H1 (cell line): ENCODE data around the gene GALR2. TPM values are rescaled to one million over a fixed set of nuclear protein-coding genes. Genes with fewer than 3 reads are reported as not detected.

Experiments used
- CTCF ChIA-PET: fragments of 300-600 bp; sonication (Branson Sonifier 250); formaldehyde crosslinking; loops from one replicate; lab custom pipeline; 2021; ENCODE audit not compliant: partially characterized antibody; lab: Charles Lee
- POLR2A ChIA-PET: fragments of 300-600 bp; sonication (Branson Sonifier 250); formaldehyde crosslinking; loops from one replicate; lab custom pipeline; 2021; ENCODE audit warnings: inconsistent platforms; ENCODE audit not compliant: partially characterized antibody; lab: Charles Lee
- DNase-seq, 2 experiments: peaks; one replicate each; pipeline versions ENCODE4 v3.0.0 to v3.0.0-alpha.2; 2010 to 2022; ENCODE audit warnings: low spot score in 2 of 2, low read depth in 1 of 2, mixed read lengths in 1 of 2
- FAIRE-seq: peaks from 2 replicates; lab custom pipeline; 2011; peaks lifted over from hg19 to GRCh38; lab: Jason Lieb, UNC
- H2AFZ ChIP-seq: 2 replicates; pipeline ENCODE4 v1.8.1; 2012; ENCODE audit warnings: low read length, inconsistent platforms
- H2AK5ac ChIP-seq: 2 replicates; pipeline ENCODE4 v1.6.1; 2013; ENCODE audit warnings: low read depth, low read length
- H2BK120ac ChIP-seq: replicated peaks from 2 replicates; pipeline ENCODE3; 2013; ENCODE audit warnings: low read depth, low read length, inconsistent platforms
- H2BK12ac ChIP-seq: 2 replicates; pipeline ENCODE4 v1.6.1; 2013; ENCODE audit warnings: low read depth, low read length
- H2BK15ac ChIP-seq: 2 replicates; pipeline ENCODE4 v1.6.1; 2013; ENCODE audit warnings: low read length
- H2BK20ac ChIP-seq: 2 replicates; pipeline ENCODE4 v1.6.1; 2013; ENCODE audit warnings: low read length
- H2BK5ac ChIP-seq: 2 replicates; pipeline ENCODE4 v1.6.1; 2013; ENCODE audit warnings: low read depth, low read length
- H3K14ac ChIP-seq: 2 replicates; pipeline ENCODE4 v1.6.1; 2013; ENCODE audit warnings: inconsistent platforms; ENCODE audit not compliant: insufficient read length
- H3K18ac ChIP-seq: 2 replicates; pipeline ENCODE4 v1.6.1; 2013; ENCODE audit warnings: low read length; ENCODE audit errors: extremely low read depth
- H3K23ac ChIP-seq: 2 replicates; pipeline ENCODE4 v1.6.1; 2013; ENCODE audit warnings: inconsistent platforms; ENCODE audit not compliant: insufficient read length
- H3K23me2 ChIP-seq: 2 replicates; pipeline ENCODE4 v1.6.1; 2013; ENCODE audit warnings: low read depth, low read length
- H3K27ac ChIP-seq: 2 replicates; pipeline ENCODE4 v1.6.1; 2011; ENCODE audit warnings: low read depth, low read length, inconsistent platforms
- H3K27me3 ChIP-seq, 4 experiments: replicated peaks in 1 of 4; 1 replicate in 1 of 4; 2 replicates in 3 of 4; pipeline versions ENCODE4 v1.6.1 to v1.8.1; 2011 to 2013; ENCODE audit warnings: low read length in 3 of 4, mild to moderate bottlenecking in 3 of 4, inconsistent platforms in 2 of 4, mixed read lengths in 2 of 4, moderate library complexity in 1 of 4; ENCODE audit not compliant: control insufficient read depth in 3 of 4, insufficient read depth in 3 of 4; ENCODE audit errors: extremely low read depth in 1 of 4
- H3K36me3 ChIP-seq, 4 experiments: 2 replicates each; pipeline versions ENCODE4 v1.6.1 to v1.8.1; 2011 to 2013; ENCODE audit warnings: mild to moderate bottlenecking in 4 of 4, low read length in 3 of 4, moderate library complexity in 2 of 4, control low read depth in 1 of 4, inconsistent platforms in 1 of 4; ENCODE audit not compliant: insufficient read depth in 4 of 4, control insufficient read depth in 2 of 4
- H3K4ac ChIP-seq: replicated peaks from 2 replicates; pipeline ENCODE3; 2013; ENCODE audit warnings: low read length, low read depth, mixed read lengths, inconsistent platforms; ENCODE audit not compliant: insufficient read length
- H3K4me1 ChIP-seq, 4 experiments: replicated peaks in 1 of 4; 1 replicate in 1 of 4; 2 replicates in 3 of 4; pipeline versions ENCODE4 v1.6.1 to v1.8.1; 2011 to 2013; ENCODE audit warnings: low read length in 3 of 4, inconsistent platforms in 2 of 4, mixed read lengths in 1 of 4; ENCODE audit not compliant: insufficient read depth in 4 of 4, control insufficient read depth in 3 of 4
- H3K4me2 ChIP-seq, 2 experiments: 2 replicates each; pipeline versions ENCODE4 v1.6.1 to v1.8.1; 2011 to 2013; ENCODE audit warnings: low read depth in 2 of 2, low read length in 2 of 2, control low read depth in 1 of 2, inconsistent platforms in 1 of 2, mild to moderate bottlenecking in 1 of 2; ENCODE audit not compliant: insufficient read depth in 1 of 2
- H3K4me3 ChIP-seq, 4 experiments: fragments of 200-600, 300-600 bp in 1 of 4; sonication (generic), shearing (Covaris generic), sonication (Bioruptor Twin) in 1 of 4; 2 replicates each; pipeline versions ENCODE4 v1.5.1 to v1.8.1; 2011 to 2016; ENCODE audit warnings: low read length in 4 of 4, low read depth in 3 of 4, control low read depth in 2 of 4, inconsistent platforms in 2 of 4, mild to moderate bottlenecking in 2 of 4, mixed read lengths in 1 of 4, moderate library complexity in 1 of 4; ENCODE audit not compliant: insufficient read depth in 2 of 4; ENCODE audit errors: extremely low read depth in 1 of 4
- H3K56ac ChIP-seq: replicated peaks from 2 replicates; pipeline ENCODE3; 2013; ENCODE audit warnings: low read depth, mild to moderate bottlenecking, mixed read lengths, low read length, inconsistent platforms; ENCODE audit not compliant: insufficient read length
- H3K79me1 ChIP-seq: 2 replicates; pipeline ENCODE4 v1.6.1; 2013; ENCODE audit warnings: low read depth, low read length, control low read depth
- H3K79me2 ChIP-seq, 2 experiments: 2 replicates each; pipeline versions ENCODE4 v1.6.1 to v1.8.1; 2012 to 2013; ENCODE audit warnings: low read length in 2 of 2, mild to moderate bottlenecking in 2 of 2, inconsistent platforms in 1 of 2; ENCODE audit not compliant: insufficient read depth in 2 of 2, control insufficient read depth in 1 of 2
- H3K9ac ChIP-seq, 4 experiments: replicated peaks in 1 of 4; 1 replicate in 1 of 4; 2 replicates in 3 of 4; pipeline versions ENCODE4 v1.6.1 to v1.8.1; 2011 to 2013; ENCODE audit warnings: low read depth in 3 of 4, low read length in 3 of 4, control low read depth in 2 of 4, mild to moderate bottlenecking in 2 of 4, moderate library complexity in 2 of 4, inconsistent platforms in 1 of 4; ENCODE audit errors: extremely low read depth in 1 of 4
- H3K9me3 ChIP-seq, 2 experiments: 2 replicates each; pipeline versions ENCODE4 v1.6.1 to v1.8.1; 2012 to 2013; ENCODE audit warnings: mild to moderate bottlenecking in 2 of 2, moderate library complexity in 2 of 2, control low read depth in 1 of 2, inconsistent platforms in 1 of 2, low read depth in 1 of 2, low read length in 1 of 2, mixed read lengths in 1 of 2; ENCODE audit not compliant: insufficient read depth in 2 of 2
- H4K20me1 ChIP-seq, 2 experiments: replicated peaks in 1 of 2; 2 replicates each; pipeline versions ENCODE3 to v1.8.1; 2011 to 2013; ENCODE audit warnings: inconsistent platforms in 2 of 2, low read length in 2 of 2, mild to moderate bottlenecking in 1 of 2; ENCODE audit not compliant: insufficient read depth in 2 of 2, control insufficient read depth in 1 of 2
- H4K5ac ChIP-seq: 2 replicates; pipeline ENCODE4 v1.6.1; 2013; ENCODE audit warnings: low read length, low read depth, mixed read lengths, inconsistent platforms; ENCODE audit not compliant: insufficient read length
- H4K8ac ChIP-seq: 2 replicates; pipeline ENCODE4 v1.8.0; 2013; ENCODE audit warnings: mild to moderate bottlenecking, moderate library complexity, low read length, inconsistent platforms; ENCODE audit not compliant: insufficient read depth; ENCODE audit errors: extremely low read depth
- H4K91ac ChIP-seq: replicated peaks from 2 replicates; pipeline ENCODE3; 2013; ENCODE audit warnings: low read length, mixed read lengths, inconsistent platforms; ENCODE audit not compliant: insufficient read length
- CBX5 ChIP-seq: fragments of 300-800, 300-1000 bp; sonication (generic); IDR thresholded peaks from 2 replicates; pipeline ENCODE4 v1.7.1; 2016; ENCODE audit warnings: antibody characterized with exemption, low read length, low read depth
- CHD2 ChIP-seq: IDR thresholded peaks from 2 replicates; pipeline ENCODE4 v1.6.1; 2012; ENCODE audit warnings: low read length, improper control_type of control experiment
- CREB1 ChIP-seq: IDR thresholded peaks from 2 replicates; pipeline ENCODE4 v1.6.1; 2012; ENCODE audit warnings: inconsistent platforms
- E2F6 ChIP-seq: IDR thresholded peaks from 2 replicates; pipeline ENCODE4 v1.6.1; 2012; ENCODE audit warnings: inconsistent platforms
- EZH2 ChIP-seq: fragments of 200-600 bp; sonication (generic); IDR thresholded peaks from 2 replicates; pipeline ENCODE4 v1.7.1; 2012; ENCODE audit warnings: low read depth, mild to moderate bottlenecking, moderate library complexity, low read length, inconsistent platforms; ENCODE audit not compliant: severe bottlenecking
- GABPA ChIP-seq: IDR thresholded peaks from 2 replicates; pipeline ENCODE4 v1.6.1; 2011; ENCODE audit warnings: mild to moderate bottlenecking, low read length, moderate library complexity, borderline replicate concordance; ENCODE audit not compliant: insufficient read depth
- GTF2F1 ChIP-seq: IDR thresholded peaks from 2 replicates; pipeline ENCODE4 v1.6.1; 2012; ENCODE audit warnings: low read depth, low read length, improper control_type of control experiment, borderline replicate concordance
- HDAC6 ChIP-seq: IDR thresholded peaks from one replicate; pipeline ENCODE4 v1.7.1; 2012; ENCODE audit warnings: low read depth, mild to moderate bottlenecking, inconsistent platforms, low read length, moderate library complexity
- NANOG ChIP-seq: IDR thresholded peaks from 2 replicates; pipeline ENCODE4 v1.6.1; 2011; ENCODE audit warnings: low read length, low read depth, mild to moderate bottlenecking, inconsistent platforms; ENCODE audit not compliant: insufficient read depth, poor library complexity, severe bottlenecking
- RBBP5 ChIP-seq: IDR thresholded peaks from 2 replicates; pipeline ENCODE4 v1.7.1; 2012; ENCODE audit warnings: low read depth, mild to moderate bottlenecking, inconsistent platforms, low read length, moderate library complexity, borderline replicate concordance
- USF2 ChIP-seq: IDR thresholded peaks from 2 replicates; pipeline ENCODE4 v1.6.1; 2011; ENCODE audit warnings: low read length, improper control_type of control experiment
- YY1 ChIP-seq: IDR thresholded peaks from 2 replicates; pipeline ENCODE4 v1.6.1; 2011; ENCODE audit warnings: low read depth, mild to moderate bottlenecking, low read length
- WGBS, 2 experiments: shearing (Covaris generic) in 1 of 2; methylation state at CpG; one replicate each; pipeline versions ENCODE4 v1.1.6 to v1.1.7; 2013 to 2015; ENCODE audit warnings: low lambda C conversion rate in 2 of 2, mixed read lengths in 2 of 2, inconsistent platforms in 1 of 2, low coverage in 1 of 2, missing lambda C conversion rate in 1 of 2; ENCODE audit not compliant: insufficient replicate concordance in 2 of 2, insufficient coverage in 1 of 2, insufficient read length in 1 of 2; ENCODE audit errors: extremely low coverage in 1 of 2, missing lambda C conversion rate in 1 of 2; 5-methylcytosine and 5-hydroxymethylcytosine counted together
- polyA plus RNA-seq, 7 experiments: library from polyadenylated mRNA; depleted of rRNA in 3 of 7; stranded (reverse) in 5 of 7; unstranded in 2 of 7; fragments of >200 nt in 5 of 7; fragments of 200-250 nt in 2 of 7; gene quantifications; 1 replicate in 5 of 7; 2 replicates in 1 of 7; 4 replicates in 1 of 7; pipeline versions ENCODE4 v1.2.1 to v1.2.3, GENCODE V29; 2011 to 2013; ENCODE audit warnings: missing spikeins in 2 of 7, mixed read lengths in 2 of 7
- total RNA-seq: library from RNA; stranded (reverse); fragmentation: NEBNext Ultra II Directional; extraction: Animal tissue kit (Norgen Biotek cat#: 25700); gene quantifications from 2 replicates; pipeline ENCODE4 v1.2.1, GENCODE V29; 2021

GALR2 gene
- total and polyA plus RNA-seq, 2 of the 8 experiments (the other 6 are each of a cell fraction or from before 2014, with no cell fraction given), result 0.86 to 2.2 TPM

GRCh38 chr17:76104896-76105231, 30.3 kb downstream of the GALR2 start:
- Histone ChIP-seq H3K4me2 (no peak overlapping the region; a peak in 1 of 4 replicates), H2BK15ac (peak overlapping the region; percentile 92; the same call in 1 of the 2 replicates), H3K79me2 (peaks cover 5 to 8% of the 10 kb centered on the region in 2 experiments; a peak in 3 of 4 replicates), H3K14ac (no peak overlapping the region), H3K4me1 (peaks cover 6 to 16% (median 9%) of the 10 kb centered on the region in 4 experiments; a peak in 6 of 7 replicates), H3K56ac (no peak overlapping the region), H3K9me3 (no peaks in the 10 kb centered on the region), H3K4me3 (no peak overlapping the region), H2BK20ac (peak overlapping the region; percentile 66), H3K18ac (no peak overlapping the region), H3K79me1 (peaks cover 8% of the 10 kb centered on the region), H3K36me3 (peaks cover 8 to 18% (median 9%) of the 10 kb centered on the region in 4 experiments), H3K23me2 (peaks cover 9% of the 10 kb centered on the region; the same call in 1 of the 2 replicates), H4K20me1 (no peaks in the 10 kb centered on the region), H3K27me3 (no peaks in the 10 kb centered on the region), H4K8ac (no peak overlapping the region), H2BK120ac (no peak overlapping the region), H2BK5ac (peak overlapping the region; percentile 22; the same call in 1 of the 2 replicates), H4K91ac (peak overlapping the region; percentile 15), H4K5ac (no peak overlapping the region), H3K9ac (no peak overlapping the region), H2AFZ (no peak overlapping the region), H3K23ac (no peak overlapping the region), H3K4ac (no peak overlapping the region), H2AK5ac (no peak overlapping the region), H2BK12ac (0 out of 2 replicates have a peak overlapping the region, but pooled peaks have one; percentile 11), H3K27ac (no peak overlapping the region)
- POLR2A ChIA-PET, result interaction anchor here (0.6 to 4.6 kb wide), 6 partner anchors 9 to 552 kb away, joined by 3 to 23 read pairs (median 4); partner anchors contain the start of genes GALR2, SRP68 and ZACN
- no peak for FAIRE-seq
- 81% methylated on average over 5 of the region's 5 CpGs; no CpG with 5 or more reads in 1 of the 2 experiments for WGBS, 2 experiments
- TF ChIP-seq YY1 (no peak), CHD2 (no peak), USF2 (no peak), CREB1 (no peak), E2F6 (no peak), HDAC6 (no peak), CBX5 (no peak), RBBP5 (no peak), NANOG (no peak), GABPA (no peak), EZH2 (no peak), GTF2F1 (no peak)
- no peak for DNase-seq
- CTCF ChIA-PET, result interaction anchor here (1.0 to 41.5 kb wide), 6 partner anchors 10 to 280 kb away, joined by 3 to 778 read pairs (median 8); partner anchors contain the start of gene FOXJ1
